Mucosa of descending colon (tissue), 3 donors: ENCODE measurements around the gene CMC2. TPM values are rescaled to one million over a fixed set of nuclear protein-coding genes. Genes with fewer than 3 reads are reported as not detected.
A peak's percentile ranks its signal among the peaks of the same experiment; 100 is the strongest.

Experiments used
- ATAC-seq: fragments of 200-7000 bp; cut with Tn5 transposase; one replicate; pipeline ENCODE4 v1.9.1; 2020; ENCODE audit warnings: mild to moderate bottlenecking, moderate library complexity
- DNase-seq, 3 donors: peaks; one replicate each; pipeline ENCODE4 v3.0.0-alpha.2; 2020
- H3K36me3 ChIP-seq: fragments of 200-600 bp; one replicate; pipeline ENCODE4 v1.8.0; 2021; ENCODE audit warnings: low read depth, mild to moderate bottlenecking
- H3K4me1 ChIP-seq: fragments of 200-600 bp; one replicate; pipeline ENCODE4 v1.8.0; 2021; ENCODE audit warnings: low read depth, mild to moderate bottlenecking
- H3K4me3 ChIP-seq: fragments of 200-600 bp; one replicate; pipeline ENCODE4 v1.8.0; 2021; ENCODE audit warnings: mild to moderate bottlenecking
- H3K9me3 ChIP-seq: fragments of 200-600 bp; one replicate; pipeline ENCODE4 v1.8.0; 2021; ENCODE audit warnings: mild to moderate bottlenecking
- intact Hi-C, 2 donors: fragments of 100-400 bp; cut with DNase I in 1 of 2; cut with micrococcal nuclease in 1 of 2; formaldehyde crosslinking; loops; one replicate each; pipeline versions ENCODE4 v1.11.0 to v1.11.1; 2022; cut with DNase I, micrococcal nuclease
- total RNA-seq, 3 donors: library from RNA; stranded (reverse); fragmentation: NEBNext Ultra II Directional in 2 of 3; extraction: Animal tissue kit (Norgen Biotek cat#: 25700) in 2 of 3; gene quantifications; one replicate each; pipeline versions ENCODE4 v1.2.1 to v1.2.4, GENCODE V29; 2021 to 2023
- TF ChIP-seq, protein P1 (sequence below): fragments of 200-600 bp; IDR thresholded peaks from one replicate; pipeline ENCODE4 v1.8.0; 2022; ENCODE audit warnings: antibody characterized with exemption, mild to moderate bottlenecking
- donor health status: DM: no; HTN: no; CAD: no; lungs with moderate emphysema.
- donor health status: DM: no; HTN: no; CAD: no.
- donor health status: DM: no; HTN: yes; CAD: no.

The CMC2 gene
- total RNA-seq, 3 donors from 2014 or later: 42.1 to 52.7 (median 51.9) TPM

GRCh38 chr16:80973991-80974390, 32.7 kb downstream of the CMC2 start:
- Histone ChIP-seq H3K4me3 (no peak overlapping the region), H3K9me3 (no peaks in the 10 kb centered on the region), H3K36me3 (no peaks in the 10 kb centered on the region), H3K4me1 (peaks cover 3% of the 10 kb centered on the region)
- TF ChIP-seq, protein P1, sequence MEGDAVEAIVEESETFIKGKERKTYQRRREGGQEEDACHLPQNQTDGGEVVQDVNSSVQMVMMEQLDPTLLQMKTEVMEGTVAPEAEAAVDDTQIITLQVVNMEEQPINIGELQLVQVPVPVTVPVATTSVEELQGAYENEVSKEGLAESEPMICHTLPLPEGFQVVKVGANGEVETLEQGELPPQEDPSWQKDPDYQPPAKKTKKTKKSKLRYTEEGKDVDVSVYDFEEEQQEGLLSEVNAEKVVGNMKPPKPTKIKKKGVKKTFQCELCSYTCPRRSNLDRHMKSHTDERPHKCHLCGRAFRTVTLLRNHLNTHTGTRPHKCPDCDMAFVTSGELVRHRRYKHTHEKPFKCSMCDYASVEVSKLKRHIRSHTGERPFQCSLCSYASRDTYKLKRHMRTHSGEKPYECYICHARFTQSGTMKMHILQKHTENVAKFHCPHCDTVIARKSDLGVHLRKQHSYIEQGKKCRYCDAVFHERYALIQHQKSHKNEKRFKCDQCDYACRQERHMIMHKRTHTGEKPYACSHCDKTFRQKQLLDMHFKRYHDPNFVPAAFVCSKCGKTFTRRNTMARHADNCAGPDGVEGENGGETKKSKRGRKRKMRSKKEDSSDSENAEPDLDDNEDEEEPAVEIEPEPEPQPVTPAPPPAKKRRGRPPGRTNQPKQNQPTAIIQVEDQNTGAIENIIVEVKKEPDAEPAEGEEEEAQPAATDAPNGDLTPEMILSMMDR: no peak
- DNase-seq: no peak
- ATAC-seq: no peak
- intact Hi-C loops: no loop called here

- TF ChIP-seq, protein P1: no peak
- Histone ChIP-seq H3K4me3 (no peak overlapping the region), H3K9me3 (no peaks in the 10 kb centered on the region), H3K4me1 (no peaks in the 10 kb centered on the region), H3K36me3 (no peaks in the 10 kb centered on the region)
- ATAC-seq: no peak
- no peak for DNase-seq
- intact Hi-C loops: no loop called here
Measured at GRCh38 chr16:80972611-80973010, 34.1 kb downstream of the CMC2 start.

DNA sequence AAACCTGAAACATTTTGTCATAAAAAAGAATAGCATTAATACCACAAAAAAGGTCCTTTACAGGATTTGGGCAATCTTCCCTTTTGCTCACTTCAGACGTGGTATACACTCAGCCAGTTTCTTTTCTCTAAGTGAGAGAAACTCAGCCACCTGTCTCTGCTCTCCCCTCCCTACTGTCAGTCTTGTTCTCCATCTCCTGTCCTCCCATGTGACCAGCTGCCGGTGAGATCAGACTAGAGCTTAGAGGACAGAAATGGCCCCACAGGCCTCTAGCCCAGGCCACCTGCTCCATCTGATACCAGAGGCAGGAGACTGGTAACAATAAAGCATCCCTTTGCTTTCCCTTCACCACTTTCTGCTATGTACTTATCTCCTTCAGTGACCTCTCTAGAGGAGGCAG, 34.9 kb downstream of the CMC2 start:
- no peak overlapping the region for H3K4me3 ChIP-seq
- TF ChIP-seq, protein P1: no peak
- H3K4me1 ChIP-seq: no peaks in the 10 kb centered on the region
- intact Hi-C loops: no loop called here
- no peaks in the 10 kb centered on the region for H3K36me3 ChIP-seq
- no peaks in the 10 kb centered on the region for H3K9me3 ChIP-seq
- ATAC-seq (no peak), DNase-seq (no peak)

DNA sequence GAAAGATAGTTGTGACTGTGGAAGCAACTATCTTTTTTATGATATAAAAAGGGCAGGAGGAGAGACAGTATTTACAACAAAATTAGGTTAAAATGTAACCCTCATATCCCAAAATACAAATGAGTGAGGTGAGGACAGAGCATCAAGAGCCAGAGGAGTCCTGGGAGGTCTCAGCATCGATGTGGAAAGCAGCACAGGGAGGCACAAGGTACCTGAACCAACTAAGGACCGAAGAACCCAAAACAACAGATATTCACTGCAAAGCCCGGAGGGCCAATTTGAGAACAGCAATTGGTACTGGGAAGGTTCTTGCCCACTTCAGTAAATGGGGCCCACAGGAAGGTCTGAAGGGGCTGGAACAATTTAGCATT, 37.6 kb downstream of the CMC2 start:
- TF ChIP-seq, protein P1: no peak
- ATAC-seq: no peak
- intact Hi-C loops: no loop called here
- no peaks in the 10 kb centered on the region for H3K36me3 ChIP-seq
- H3K9me3 ChIP-seq: no peaks in the 10 kb centered on the region
- H3K4me3 ChIP-seq: no peak overlapping the region
- no peak for DNase-seq
- no peaks in the 10 kb centered on the region for H3K4me1 ChIP-seq

DNA sequence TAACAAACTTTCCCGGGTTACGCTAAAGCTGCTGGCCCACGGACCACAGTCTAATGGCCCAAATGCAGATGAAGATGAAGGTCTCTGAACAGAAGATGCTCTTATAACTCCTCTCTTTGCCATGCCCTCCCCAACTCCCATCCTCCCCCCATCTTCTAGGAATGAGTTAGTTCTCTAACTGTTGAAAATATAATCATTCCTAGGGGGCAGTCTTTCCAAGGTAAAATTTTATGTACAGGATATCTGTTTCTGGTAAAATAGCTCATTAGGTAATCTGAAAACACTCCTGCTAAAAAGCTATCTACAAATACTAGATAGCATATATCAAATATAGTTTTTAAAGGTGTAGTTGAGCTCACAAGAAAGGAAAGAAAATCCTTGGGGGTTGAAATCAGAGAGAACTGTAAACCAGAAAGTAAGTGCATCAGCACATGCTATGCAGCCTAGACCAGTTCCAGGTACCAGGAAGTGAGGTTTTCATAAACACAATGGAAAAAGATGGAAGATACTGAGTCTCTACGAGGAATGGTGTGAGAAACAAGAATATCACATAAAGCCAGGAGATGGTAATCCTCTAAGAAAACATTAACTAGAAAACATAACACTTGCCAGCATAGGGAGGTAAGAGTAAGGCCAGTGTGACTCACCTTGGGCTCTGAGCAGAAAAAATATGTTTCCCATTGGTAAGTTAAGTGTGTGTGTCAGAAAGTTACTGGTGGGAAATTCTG, 38.1 kb downstream of the CMC2 start:
- TF ChIP-seq, protein P1: no peak
- ATAC-seq: peak; percentile 58

DNA sequence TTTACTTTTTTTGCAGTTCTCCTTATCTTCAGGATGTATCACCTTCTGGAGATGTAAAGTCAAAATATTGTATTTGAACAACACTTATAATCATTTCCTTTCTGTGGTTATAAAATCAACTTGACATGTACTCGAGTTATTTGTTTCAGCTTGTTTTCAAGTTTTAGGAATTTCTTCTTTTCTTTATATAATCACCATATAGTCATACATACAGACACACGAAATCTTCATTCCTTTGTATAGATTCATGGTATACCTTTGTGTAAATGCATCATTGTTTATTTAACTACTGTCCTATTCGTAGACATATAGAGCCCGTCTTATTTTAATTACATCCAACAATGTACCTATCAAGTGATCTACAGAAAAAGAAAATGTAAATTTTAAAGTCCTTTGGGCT, 40.1 kb downstream of the CMC2 start:
- H3K36me3 ChIP-seq: no peaks in the 10 kb centered on the region
- TF ChIP-seq, protein P1: no peak
- intact Hi-C loops: no loop called here
- DNase-seq (no peak), ATAC-seq (no peak)
- H3K4me3 ChIP-seq: no peak overlapping the region
- H3K9me3 ChIP-seq: no peaks in the 10 kb centered on the region
- H3K4me1 ChIP-seq: no peaks in the 10 kb centered on the region

More for the DNA sequence above, 38.1 kb downstream of the CMC2 start:
- intact Hi-C loops: no loop called here
- no peak for DNase-seq
- no peaks in the 10 kb centered on the region for H3K36me3 ChIP-seq
- no peaks in the 10 kb centered on the region for H3K4me1 ChIP-seq
- H3K9me3 ChIP-seq: no peaks in the 10 kb centered on the region
- no peak overlapping the region for H3K4me3 ChIP-seq
